B cell (primary cell): Measurements from ENCODE around the gene SLC38A1.

Experiments used
- EZH2 ChIP-seq: IDR thresholded peaks from 2 replicates; pipeline ENCODE4 v1.6.1; 2012; ENCODE audit warnings: borderline replicate concordance, low read depth, mild to moderate bottlenecking, moderate library complexity, low read length; ENCODE audit not compliant: insufficient read depth, poor library complexity, severe bottlenecking
- TF ChIP-seq, protein P1 (sequence below): fragments of 200-600 bp; IDR thresholded peaks from one replicate; pipeline ENCODE4 v1.8.0; 2022; ENCODE audit warnings: antibody characterized with exemption, mild to moderate bottlenecking

DNA sequence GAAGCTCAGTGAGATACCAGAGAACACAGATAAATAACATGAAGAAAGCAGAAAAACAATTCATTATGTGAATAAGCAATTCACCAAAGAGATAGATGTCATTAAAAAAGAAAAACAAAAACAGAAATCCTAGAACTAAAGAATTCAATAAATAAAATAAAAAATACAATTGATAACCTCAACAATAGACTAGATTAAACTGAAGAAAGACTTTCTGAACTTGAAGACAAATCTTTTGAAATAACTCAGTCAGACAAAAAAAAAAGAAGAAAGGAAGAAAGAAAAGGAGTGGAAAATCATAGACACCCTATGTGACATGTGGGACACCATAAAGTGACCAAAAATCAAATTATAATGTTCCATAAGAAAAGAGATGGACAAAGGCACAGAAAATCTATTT is 14.0 kb upstream of the SLC38A1 start:
- TF ChIP-seq, protein P1, sequence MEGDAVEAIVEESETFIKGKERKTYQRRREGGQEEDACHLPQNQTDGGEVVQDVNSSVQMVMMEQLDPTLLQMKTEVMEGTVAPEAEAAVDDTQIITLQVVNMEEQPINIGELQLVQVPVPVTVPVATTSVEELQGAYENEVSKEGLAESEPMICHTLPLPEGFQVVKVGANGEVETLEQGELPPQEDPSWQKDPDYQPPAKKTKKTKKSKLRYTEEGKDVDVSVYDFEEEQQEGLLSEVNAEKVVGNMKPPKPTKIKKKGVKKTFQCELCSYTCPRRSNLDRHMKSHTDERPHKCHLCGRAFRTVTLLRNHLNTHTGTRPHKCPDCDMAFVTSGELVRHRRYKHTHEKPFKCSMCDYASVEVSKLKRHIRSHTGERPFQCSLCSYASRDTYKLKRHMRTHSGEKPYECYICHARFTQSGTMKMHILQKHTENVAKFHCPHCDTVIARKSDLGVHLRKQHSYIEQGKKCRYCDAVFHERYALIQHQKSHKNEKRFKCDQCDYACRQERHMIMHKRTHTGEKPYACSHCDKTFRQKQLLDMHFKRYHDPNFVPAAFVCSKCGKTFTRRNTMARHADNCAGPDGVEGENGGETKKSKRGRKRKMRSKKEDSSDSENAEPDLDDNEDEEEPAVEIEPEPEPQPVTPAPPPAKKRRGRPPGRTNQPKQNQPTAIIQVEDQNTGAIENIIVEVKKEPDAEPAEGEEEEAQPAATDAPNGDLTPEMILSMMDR, result no peak
- no peak for TF ChIP-seq EZH2
